Measurements from ENCODE around the gene COCH.
"Not testable (repeated sequence)": the region's sequence is repeated elsewhere in the genome, so short reads cannot be mapped to it uniquely, and the experiment has no call there.

COCH gene

DNA sequence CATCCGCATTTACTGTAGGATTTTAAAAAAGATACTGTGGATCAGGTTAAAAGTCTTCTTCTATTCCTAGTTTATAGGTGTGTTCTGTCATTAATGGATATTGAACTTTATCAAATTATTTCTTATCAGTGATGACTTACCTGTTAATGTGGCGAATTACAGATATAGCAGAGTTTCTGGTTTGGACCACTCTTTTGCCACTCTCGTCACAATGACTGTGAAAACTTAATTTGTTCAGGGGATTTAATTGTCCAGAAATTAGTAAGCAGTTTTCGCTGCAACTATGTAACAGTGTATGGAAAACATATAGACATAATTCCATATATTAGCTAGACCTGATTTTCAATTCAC, 14.9 kb downstream of the COCH start:
- no peaks in the 10 kb centered on the region for H3F3A ChIP-seq (ENCODE audit: low read depth)
- no peaks in the 10 kb centered on the region for H3K27me3 ChIP-seq (ENCODE audit: insufficient read depth, low read length, poor library complexity, severe bottlenecking)
- peaks cover 10% of the 10 kb centered on the region; the same call in 1 of the 2 replicates for H3K36me3 ChIP-seq (ENCODE audit: insufficient read depth, low read length)
- H3K9ac ChIP-seq (ENCODE audit: low read depth, low read length, poor library complexity, severe bottlenecking) = no peak overlapping the region
- H3K9me2 ChIP-seq (replicated peaks; ENCODE audit: low read depth, low read length) = no peaks in the 10 kb centered on the region
- H3K4me3 ChIP-seq (ENCODE audit: low read length, poor library complexity, severe bottlenecking) = no peak overlapping the region
- no peaks in the 10 kb centered on the region for H3K9me3 ChIP-seq (ENCODE audit: insufficient read depth, low read depth, low read length)
- no peaks in the 10 kb centered on the region for H3K4me1 ChIP-seq (ENCODE audit: insufficient read depth, low read length, poor library complexity, severe bottlenecking)
- no peaks in the 10 kb centered on the region for H3K79me2 ChIP-seq (ENCODE audit: insufficient read depth, low read length)
- TF ChIP-seq, protein P1, sequence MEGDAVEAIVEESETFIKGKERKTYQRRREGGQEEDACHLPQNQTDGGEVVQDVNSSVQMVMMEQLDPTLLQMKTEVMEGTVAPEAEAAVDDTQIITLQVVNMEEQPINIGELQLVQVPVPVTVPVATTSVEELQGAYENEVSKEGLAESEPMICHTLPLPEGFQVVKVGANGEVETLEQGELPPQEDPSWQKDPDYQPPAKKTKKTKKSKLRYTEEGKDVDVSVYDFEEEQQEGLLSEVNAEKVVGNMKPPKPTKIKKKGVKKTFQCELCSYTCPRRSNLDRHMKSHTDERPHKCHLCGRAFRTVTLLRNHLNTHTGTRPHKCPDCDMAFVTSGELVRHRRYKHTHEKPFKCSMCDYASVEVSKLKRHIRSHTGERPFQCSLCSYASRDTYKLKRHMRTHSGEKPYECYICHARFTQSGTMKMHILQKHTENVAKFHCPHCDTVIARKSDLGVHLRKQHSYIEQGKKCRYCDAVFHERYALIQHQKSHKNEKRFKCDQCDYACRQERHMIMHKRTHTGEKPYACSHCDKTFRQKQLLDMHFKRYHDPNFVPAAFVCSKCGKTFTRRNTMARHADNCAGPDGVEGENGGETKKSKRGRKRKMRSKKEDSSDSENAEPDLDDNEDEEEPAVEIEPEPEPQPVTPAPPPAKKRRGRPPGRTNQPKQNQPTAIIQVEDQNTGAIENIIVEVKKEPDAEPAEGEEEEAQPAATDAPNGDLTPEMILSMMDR (conservative IDR thresholded peaks at IDR 0.05; ENCODE audit: low read length) = no peak
- TF ChIP-seq EZH2phosphoT487 (IDR thresholded peaks at IDR 0.05; ENCODE audit: borderline replicate concordance) = no peak
- H4K20me1 ChIP-seq (ENCODE audit: insufficient read depth, low read length, poor library complexity, severe bottlenecking) = no peaks in the 10 kb centered on the region
- no peak overlapping the region for H2AFZ ChIP-seq (ENCODE audit: low read length)
- H3K4me2 ChIP-seq (ENCODE audit: low read depth, low read length, poor library complexity, severe bottlenecking) = no peak overlapping the region

GRCh38 chr14:30893819-30894218, 19.5 kb downstream of the COCH start:
- H3K9me2 ChIP-seq (replicated peaks; ENCODE audit: low read depth, low read length) = no peaks in the 10 kb centered on the region
- H4K20me1 ChIP-seq (ENCODE audit: insufficient read depth, low read length, poor library complexity, severe bottlenecking) = no peaks in the 10 kb centered on the region
- TF ChIP-seq, protein P1 (conservative IDR thresholded peaks at IDR 0.05; ENCODE audit: low read length) = no peak
- TF ChIP-seq EZH2phosphoT487 (IDR thresholded peaks at IDR 0.05; ENCODE audit: borderline replicate concordance) = no peak
- no peak overlapping the region for H3K4me3 ChIP-seq (ENCODE audit: low read length, poor library complexity, severe bottlenecking)
- no peaks in the 10 kb centered on the region for H3K79me2 ChIP-seq (ENCODE audit: insufficient read depth, low read length)
- no peaks in the 10 kb centered on the region for H3F3A ChIP-seq (ENCODE audit: low read depth)
- no peaks in the 10 kb centered on the region for H3K9me3 ChIP-seq (ENCODE audit: insufficient read depth, low read depth, low read length)
- H3K4me2 ChIP-seq (ENCODE audit: low read depth, low read length, poor library complexity, severe bottlenecking) = no peak overlapping the region
- H3K9ac ChIP-seq (ENCODE audit: low read depth, low read length, poor library complexity, severe bottlenecking) = no peak overlapping the region
- no peaks in the 10 kb centered on the region for H3K27me3 ChIP-seq (ENCODE audit: insufficient read depth, low read length, poor library complexity, severe bottlenecking)
- H2AFZ ChIP-seq (ENCODE audit: low read length) = no peak overlapping the region
- no peaks in the 10 kb centered on the region for H3K4me1 ChIP-seq (ENCODE audit: insufficient read depth, low read length, poor library complexity, severe bottlenecking)
- H3K36me3 ChIP-seq (ENCODE audit: insufficient read depth, low read length) = peaks cover 37% of the 10 kb centered on the region; the same call in 1 of the 2 replicates

- Histone ChIP-seq H3F3A (ENCODE audit: low read depth) (no peaks in the 10 kb centered on the region), H3K9me2 (replicated peaks; ENCODE audit: low read depth, low read length) (no peaks in the 10 kb centered on the region), H4K20me1 (ENCODE audit: insufficient read depth, low read length, poor library complexity, severe bottlenecking) (no peaks in the 10 kb centered on the region), H3K9me3 (ENCODE audit: insufficient read depth, low read depth, low read length) (no peaks in the 10 kb centered on the region), H2AFZ (ENCODE audit: low read length) (no peak overlapping the region), H3K9ac (ENCODE audit: low read depth, low read length, poor library complexity, severe bottlenecking) (no peak overlapping the region), H3K4me2 (ENCODE audit: low read depth, low read length, poor library complexity, severe bottlenecking) (no peak overlapping the region), H3K4me1 (ENCODE audit: insufficient read depth, low read length, poor library complexity, severe bottlenecking) (no peaks in the 10 kb centered on the region), H3K79me2 (ENCODE audit: insufficient read depth, low read length) (no peaks in the 10 kb centered on the region), H3K27me3 (ENCODE audit: insufficient read depth, low read length, poor library complexity, severe bottlenecking) (no peaks in the 10 kb centered on the region), H3K4me3 (ENCODE audit: low read length, poor library complexity, severe bottlenecking) (no peak overlapping the region), H3K36me3 (ENCODE audit: insufficient read depth, low read length) (peaks cover 37% of the 10 kb centered on the region; the same call in 1 of the 2 replicates)
- TF ChIP-seq EZH2phosphoT487 (IDR thresholded peaks at IDR 0.05; ENCODE audit: borderline replicate concordance) = no peak
Measured at GRCh38 chr14:30894923-30895515, 20.7 kb downstream of the COCH start.

GRCh38 chr14:30896435-30896834, 22.1 kb downstream of the COCH start:
- no peak for TF ChIP-seq EZH2phosphoT487 (IDR thresholded peaks at IDR 0.05; ENCODE audit: borderline replicate concordance)
- TF ChIP-seq, protein P1 (conservative IDR thresholded peaks at IDR 0.05; ENCODE audit: low read length) = no peak
- Histone ChIP-seq H3K9me3 (ENCODE audit: insufficient read depth, low read depth, low read length) (no peaks in the 10 kb centered on the region), H3K9ac (ENCODE audit: low read depth, low read length, poor library complexity, severe bottlenecking) (no peak overlapping the region), H3F3A (ENCODE audit: low read depth) (no peaks in the 10 kb centered on the region), H3K4me2 (ENCODE audit: low read depth, low read length, poor library complexity, severe bottlenecking) (no peak overlapping the region), H3K27me3 (ENCODE audit: insufficient read depth, low read length, poor library complexity, severe bottlenecking) (no peaks in the 10 kb centered on the region), H3K36me3 (ENCODE audit: insufficient read depth, low read length) (peaks cover 39% of the 10 kb centered on the region), H3K4me3 (ENCODE audit: low read length, poor library complexity, severe bottlenecking) (no peak overlapping the region), H4K20me1 (ENCODE audit: insufficient read depth, low read length, poor library complexity, severe bottlenecking) (no peaks in the 10 kb centered on the region), H3K79me2 (ENCODE audit: insufficient read depth, low read length) (no peaks in the 10 kb centered on the region), H3K9me2 (replicated peaks; ENCODE audit: low read depth, low read length) (no peaks in the 10 kb centered on the region), H3K4me1 (ENCODE audit: insufficient read depth, low read length, poor library complexity, severe bottlenecking) (no peaks in the 10 kb centered on the region), H2AFZ (ENCODE audit: low read length) (no peak overlapping the region)

DNA sequence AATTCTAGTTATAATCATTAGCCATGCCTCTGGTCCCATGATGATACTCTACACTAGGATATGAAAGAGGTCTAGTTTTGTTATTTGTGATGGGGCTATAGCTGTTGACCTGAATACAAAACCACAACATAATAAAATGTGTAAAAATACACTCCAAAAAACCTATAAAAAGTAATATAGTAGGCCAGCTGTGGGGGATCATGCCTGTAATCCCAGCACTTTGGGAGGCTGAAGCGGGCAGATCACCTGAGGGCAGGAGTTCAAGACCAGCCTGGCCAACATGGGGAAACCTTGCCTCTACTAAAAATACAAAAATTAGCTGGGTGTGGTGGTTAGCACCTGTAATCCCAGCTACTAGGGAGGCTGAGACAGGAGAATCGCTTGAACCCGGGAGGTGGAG, 22.8 kb downstream of the COCH start:
- H3K9ac ChIP-seq (ENCODE audit: low read depth, low read length, poor library complexity, severe bottlenecking); H3K79me2 ChIP-seq (ENCODE audit: insufficient read depth, low read length); H3K9me2 ChIP-seq (replicated peaks; ENCODE audit: low read depth, low read length); H3F3A ChIP-seq (ENCODE audit: low read depth); H3K27me3 ChIP-seq (ENCODE audit: insufficient read depth, low read length, poor library complexity, severe bottlenecking); H3K4me1 ChIP-seq (ENCODE audit: insufficient read depth, low read length, poor library complexity, severe bottlenecking); H3K4me3 ChIP-seq (ENCODE audit: low read length, poor library complexity, severe bottlenecking); H3K4me2 ChIP-seq (ENCODE audit: low read depth, low read length, poor library complexity, severe bottlenecking); H2AFZ ChIP-seq (ENCODE audit: low read length); H4K20me1 ChIP-seq (ENCODE audit: insufficient read depth, low read length, poor library complexity, severe bottlenecking); H3K9me3 ChIP-seq (ENCODE audit: insufficient read depth, low read depth, low read length): not testable (repeated sequence)
- peaks cover 45% of the 10 kb centered on the region for H3K36me3 ChIP-seq (ENCODE audit: insufficient read depth, low read length)
